ENCODE measurements around the gene CLSTN2.

CLSTN2 gene

DNA sequence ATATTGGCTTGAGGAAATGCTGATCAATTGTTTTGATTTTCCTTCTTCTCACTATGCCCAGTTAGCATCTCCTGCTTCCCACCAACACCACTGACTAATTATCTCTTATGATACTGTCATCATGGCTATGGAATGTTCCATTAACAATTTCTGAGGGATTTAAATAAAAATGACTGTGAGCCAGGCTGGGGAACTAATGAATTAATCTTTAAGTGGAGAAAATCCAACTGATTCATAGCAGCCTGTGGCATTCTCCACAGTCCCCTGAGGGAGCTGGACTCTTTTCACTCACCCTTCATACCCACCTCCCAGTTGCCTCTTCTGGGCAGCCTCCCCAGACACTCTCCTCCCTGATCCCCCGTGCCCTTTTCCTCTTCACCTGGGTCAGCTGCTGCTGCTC lies 353.6 kb downstream of the CLSTN2 start:
- peak; percentile 76 for DNase-seq (ENCODE audit: low spot score)

DNA sequence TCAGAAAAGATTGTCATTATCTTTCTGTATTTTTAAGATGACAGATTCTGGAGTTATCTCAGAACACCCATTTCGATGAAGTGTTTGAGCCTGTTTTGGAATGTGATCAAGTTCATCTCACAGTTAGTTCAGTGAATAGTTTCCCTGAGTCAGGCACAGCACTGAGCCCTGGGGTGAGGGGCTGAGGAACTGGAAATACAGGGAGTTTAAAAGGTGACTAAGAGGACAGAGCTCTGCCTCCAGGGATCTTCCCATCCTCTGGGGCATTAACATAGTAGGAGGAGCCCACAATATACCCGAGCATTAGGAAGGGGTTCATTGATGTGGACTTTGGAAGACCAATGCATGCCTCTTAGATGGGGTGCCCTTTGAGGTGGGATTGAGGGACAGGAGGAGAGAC lies 355.1 kb downstream of the CLSTN2 start:
- DNase-seq (ENCODE audit: low spot score) = peak; percentile 72

DNA sequence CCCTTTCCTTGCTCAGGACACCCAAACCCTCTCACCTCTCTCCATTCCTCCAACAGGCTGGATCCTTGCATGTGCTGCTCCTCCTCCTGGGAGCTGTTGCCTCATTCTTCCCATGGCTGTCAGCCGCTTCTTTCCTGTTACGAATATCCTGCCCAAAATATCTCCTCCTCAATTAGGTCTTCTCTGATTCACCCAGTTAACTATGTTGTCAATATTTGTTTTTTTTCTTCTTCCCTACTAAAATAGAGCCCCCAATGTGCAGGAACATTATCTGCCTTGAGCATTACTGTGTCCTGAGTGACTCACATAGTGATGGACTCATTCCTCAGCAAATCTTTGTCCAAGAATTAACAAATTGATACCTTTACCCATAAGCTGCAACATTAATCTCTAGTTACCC lies 357.2 kb downstream of the CLSTN2 start:
- peak; percentile 77 for DNase-seq (ENCODE audit: low spot score)

DNA sequence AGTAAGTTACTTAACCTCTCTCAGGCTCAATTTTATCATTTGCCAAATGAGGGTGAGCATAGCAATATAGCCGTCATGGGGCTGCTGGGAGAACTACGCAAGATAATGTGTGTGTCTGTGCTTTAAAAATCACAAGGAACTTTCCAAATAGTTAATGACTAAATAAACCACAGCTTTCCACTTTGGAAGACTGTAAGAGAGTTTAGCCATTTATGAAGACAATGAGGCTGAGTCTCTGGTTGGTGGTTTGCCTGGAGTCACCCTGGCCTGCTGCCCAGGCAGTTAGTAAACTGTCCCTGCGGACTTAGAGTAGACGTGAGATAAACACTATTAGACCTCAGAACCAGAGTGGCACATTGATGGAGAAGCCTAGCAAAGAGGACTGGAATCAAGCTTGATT lies 357.7 kb downstream of the CLSTN2 start:
- DNase-seq (ENCODE audit: low spot score) = peak; percentile 94

DNA sequence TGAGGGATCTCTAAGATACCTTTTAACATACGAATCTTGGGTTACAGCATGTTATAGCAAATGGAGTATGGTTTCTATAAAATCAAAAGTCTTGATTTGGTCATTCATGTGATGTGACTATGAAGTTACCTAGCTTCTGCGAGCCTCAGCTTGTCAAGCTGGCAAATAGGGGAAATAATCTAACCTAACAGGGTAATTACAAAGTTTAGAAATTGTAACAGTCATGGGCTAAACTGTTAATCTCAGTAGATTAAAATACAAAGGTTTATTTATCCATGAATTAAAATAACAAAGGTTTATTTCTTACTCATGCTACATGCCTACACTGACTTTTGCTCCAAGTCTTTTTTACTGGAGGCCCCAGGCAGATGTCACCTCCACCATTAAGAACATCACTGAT lies 359.1 kb downstream of the CLSTN2 start:
- DNase-seq (ENCODE audit: low spot score) = no peak

DNA sequence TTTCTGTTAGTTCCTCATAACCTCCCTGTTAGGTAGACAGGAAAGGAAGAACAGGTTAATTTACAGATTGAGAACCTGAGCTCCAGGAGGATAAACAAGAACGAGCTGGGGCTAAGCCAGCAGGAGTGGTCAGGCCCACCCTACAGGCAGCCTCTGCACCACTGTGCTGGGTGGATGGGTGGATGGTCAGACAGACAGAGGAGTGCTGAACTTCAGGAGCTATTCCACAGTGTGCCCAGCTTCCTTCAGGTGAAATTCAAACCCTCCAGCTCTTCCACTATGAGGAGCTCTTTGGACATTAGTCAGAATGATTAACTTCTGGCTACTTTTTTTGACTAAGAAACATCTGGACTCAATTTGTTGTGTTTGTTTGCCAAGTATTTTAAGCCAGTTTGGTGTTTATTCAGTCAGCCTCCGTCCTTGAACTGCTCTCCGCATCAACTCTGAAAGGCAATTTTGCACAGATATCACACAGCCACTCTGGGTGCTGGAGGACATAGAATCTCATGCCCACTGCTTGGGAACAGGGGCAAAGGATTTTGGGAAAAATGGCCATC lies 361.9 kb downstream of the CLSTN2 start:
- no peak for DNase-seq (ENCODE audit: low spot score)

DNA sequence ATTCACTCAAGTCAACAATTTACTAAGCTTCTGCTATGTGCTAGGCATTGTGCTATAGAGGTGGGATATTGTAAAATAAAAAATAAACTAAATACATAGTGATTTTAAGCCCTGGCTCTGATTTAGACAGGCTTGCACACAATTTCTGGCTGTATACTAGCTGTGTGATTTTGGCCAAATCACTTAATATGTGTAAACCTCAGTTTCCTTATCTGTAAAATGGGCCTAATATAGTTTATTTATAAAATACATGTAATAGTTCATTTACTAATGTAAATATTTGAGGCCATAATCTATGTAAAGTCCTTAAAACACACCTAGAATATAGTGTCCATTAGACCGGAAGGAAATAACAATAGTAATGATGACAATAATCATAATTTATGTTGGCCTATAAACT lies 363.1 kb downstream of the CLSTN2 start:
- no peak for DNase-seq (ENCODE audit: low spot score)

DNA sequence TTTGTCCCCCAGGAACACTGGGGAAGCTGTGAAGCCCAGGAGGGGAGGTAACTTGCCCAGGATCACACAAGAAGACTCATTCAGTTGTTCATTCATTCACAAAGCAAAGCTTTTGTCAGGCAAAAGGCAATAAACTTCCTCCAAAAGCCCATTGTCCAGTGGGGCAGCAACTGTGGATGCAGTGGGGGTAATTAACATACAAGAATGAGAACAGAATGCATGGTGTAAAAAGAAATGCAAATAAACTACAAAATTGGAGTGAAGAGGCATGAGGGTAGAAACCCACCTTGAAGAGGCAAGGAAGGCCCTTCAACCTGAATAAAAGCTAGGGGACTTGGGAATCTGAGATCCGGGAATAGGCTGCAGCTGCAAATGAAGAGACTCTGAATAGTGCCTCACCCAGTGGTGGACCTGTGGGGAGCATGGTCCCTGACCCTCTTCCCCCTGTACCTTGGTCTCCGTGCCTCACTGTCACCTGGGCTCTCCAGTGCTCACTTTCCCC lies 363.6 kb downstream of the CLSTN2 start:
- no peak for DNase-seq (ENCODE audit: low spot score)

DNA sequence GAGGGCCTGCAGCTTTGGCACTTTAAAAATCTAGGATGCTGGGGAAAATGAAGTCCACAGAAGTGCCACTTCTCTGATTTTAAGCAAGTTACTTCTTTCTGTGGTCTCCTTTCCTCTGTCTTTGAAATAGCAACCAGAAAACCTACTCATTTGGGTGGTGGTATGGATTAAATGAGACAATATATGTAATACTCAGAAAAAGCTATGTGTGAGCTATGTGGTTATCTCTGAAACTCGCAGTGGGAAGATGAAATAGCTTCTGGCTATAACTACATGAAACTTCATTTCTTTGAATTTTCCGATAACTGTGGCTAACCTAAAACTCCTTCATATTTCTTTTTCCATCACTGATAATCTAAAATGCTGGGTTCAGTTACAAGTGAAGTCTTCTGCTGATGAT lies 368.9 kb downstream of the CLSTN2 start:
- no peak for DNase-seq (ENCODE audit: low spot score)

DNA sequence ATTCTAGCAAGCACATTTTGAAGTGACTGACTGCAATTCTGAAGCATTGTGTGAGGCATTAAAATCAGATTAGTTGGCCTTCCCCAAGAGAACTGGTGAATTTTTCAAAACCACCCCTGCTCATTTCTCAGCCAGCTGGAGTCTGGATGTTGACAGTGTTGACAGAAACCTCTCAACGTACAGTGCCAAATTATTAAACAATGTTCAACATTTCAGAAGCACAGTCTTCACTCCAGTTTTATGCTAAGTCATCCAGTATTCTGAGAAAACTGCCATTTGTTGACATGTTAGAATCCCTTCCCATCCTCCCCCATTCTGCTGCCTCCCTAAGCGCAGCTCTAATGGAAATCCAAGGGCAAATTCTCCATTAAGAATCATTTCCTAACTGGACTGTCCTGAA lies 373.6 kb downstream of the CLSTN2 start:
- DNase-seq (ENCODE audit: low spot score) = no peak

DNA sequence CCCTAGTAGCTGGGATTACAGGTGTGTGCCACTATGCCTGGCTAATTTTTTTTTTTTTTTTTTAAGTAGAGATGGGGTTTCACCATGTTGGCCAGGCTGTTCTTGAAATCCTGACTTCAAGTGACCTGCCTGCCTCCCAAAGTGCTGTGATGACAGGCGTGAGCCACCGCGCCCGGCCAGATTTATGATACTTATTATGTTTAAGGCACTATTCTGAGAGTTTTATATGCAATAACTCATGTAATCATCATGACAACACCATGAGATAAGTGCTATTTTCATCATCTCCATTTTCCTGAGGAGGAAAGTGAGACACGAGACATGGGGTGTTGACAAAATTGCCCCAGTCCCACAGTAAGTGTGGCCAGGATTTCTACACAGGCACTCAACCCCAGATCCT lies 376.4 kb downstream of the CLSTN2 start:
- no peak for DNase-seq (ENCODE audit: low spot score)

DNA sequence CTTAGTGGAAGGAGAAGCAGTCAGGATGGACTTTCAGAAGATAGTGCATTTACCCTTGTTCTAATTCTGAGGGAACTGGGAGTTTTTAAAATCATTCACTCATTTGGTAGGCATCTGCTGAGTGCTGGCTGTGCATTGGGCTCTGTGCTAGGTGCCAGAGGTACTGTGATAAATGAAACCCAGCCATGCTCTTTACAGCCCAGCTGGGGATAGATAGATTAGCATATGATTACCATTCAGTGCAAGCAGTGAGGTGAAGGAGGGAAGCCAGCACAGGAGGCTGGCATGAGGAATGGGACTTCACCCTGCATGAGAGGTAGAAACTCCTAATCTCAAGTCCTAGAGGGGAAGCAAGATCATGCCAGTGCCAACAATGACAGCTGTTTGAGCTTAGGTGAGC lies 381.0 kb downstream of the CLSTN2 start:
- DNase-seq (ENCODE audit: low spot score) = no peak

DNA sequence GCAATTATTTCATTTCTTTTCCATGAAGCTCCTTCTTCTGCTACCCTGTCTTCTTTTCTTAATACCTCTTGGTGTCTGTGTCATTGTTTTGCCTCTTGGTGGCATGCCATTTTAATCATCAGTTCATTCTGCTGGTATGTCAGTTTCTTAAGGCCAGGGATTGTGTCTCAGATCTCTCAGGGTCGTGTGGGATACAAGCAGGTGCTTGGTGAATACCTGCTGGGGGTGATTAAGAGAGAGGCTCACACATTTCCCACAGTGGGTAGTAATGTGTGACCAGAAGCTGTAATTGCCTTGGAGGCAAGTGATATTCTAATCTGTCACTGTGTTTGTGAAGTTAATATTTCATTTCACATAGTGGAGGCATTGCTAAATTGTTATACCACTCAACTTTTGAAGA lies 381.5 kb downstream of the CLSTN2 start:
- peak; percentile 85 for DNase-seq (ENCODE audit: low spot score)

DNA sequence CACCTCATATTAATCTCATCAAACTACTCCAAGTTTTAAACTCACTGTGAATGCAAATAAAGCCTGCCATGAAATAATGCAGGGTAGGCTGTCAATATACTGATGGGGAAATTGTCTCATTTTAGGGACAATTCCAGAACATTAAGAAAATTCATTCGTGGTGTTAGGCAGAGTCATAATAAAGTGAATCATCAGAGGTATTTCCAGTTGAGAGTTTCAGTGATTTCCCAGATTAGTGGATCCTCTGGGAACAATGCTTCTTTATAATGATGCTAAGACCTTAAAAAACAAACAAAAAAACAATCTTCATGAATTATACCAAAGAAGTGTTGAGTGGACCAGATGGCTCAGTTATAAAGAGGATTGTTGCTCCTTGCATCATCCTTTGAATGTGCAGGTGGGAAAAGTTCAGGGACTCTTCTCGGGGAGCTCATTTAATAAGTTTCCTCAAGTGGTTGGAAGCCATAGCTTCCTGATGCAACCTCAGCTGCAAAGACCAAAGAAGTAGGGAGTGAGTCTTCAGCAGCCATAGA lies 381.9 kb downstream of the CLSTN2 start:
- DNase-seq (ENCODE audit: low spot score) = peak; percentile 65

DNA sequence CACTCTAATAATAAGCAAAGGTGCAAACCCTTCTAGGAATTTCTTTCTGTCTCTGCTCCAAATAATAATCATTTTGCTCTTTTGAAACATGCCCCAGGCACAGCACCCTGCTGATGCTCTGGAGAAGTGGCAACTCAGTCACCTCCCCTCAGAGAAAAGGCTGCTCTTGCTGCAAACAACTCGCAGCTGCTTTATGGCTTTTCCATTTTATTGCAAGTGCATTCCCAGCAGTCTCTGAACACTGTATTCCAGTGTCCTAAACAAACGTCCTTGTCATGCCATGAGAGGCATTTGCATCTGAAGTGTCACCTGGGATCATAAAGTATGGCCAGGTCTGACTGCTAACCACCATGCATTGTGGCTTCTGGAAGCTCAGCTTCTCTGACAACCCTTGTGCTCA lies 384.8 kb downstream of the CLSTN2 start:
- no peak for DNase-seq (ENCODE audit: low spot score)

DNA sequence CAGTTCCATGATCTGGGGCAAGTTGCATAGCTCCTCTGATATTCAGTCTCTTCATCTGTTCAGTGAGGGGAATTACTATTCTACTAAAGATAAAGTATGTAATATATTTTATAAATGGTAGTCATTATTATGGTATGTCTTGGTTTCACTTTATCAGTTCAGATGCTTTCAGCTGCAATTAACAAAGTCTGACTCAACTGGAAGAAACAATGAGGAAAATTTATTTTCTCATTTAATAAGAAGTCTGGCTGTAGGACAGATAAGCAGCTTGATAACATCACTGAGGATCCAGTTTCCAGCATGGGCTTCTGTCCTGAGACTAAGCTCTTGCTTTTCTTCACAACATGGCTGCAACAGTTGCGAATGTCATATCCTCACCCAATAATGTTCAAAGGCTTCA lies 388.6 kb downstream of the CLSTN2 start:
- no peak for DNase-seq (ENCODE audit: low spot score)

DNA sequence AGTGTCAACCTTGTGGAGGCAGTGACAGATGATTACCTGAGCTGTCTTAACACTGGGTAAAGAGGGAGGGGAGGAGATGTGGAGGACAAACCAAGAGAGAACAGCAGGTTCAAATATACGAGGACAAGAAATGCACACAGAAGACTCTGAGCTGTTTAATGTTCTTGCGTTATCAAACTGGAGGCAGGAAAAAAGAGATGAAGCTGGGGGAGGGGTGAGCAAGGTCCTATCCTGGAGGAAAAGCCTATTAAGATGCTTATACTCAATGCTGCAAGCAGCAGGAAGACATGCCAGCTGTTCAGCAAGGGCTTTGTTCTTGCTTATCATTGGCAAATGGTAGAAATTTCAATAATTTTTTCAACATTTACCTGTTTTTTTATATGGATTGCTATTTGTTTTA lies 397.1 kb downstream of the CLSTN2 start:
- no peak for DNase-seq (ENCODE audit: low spot score)

DNA sequence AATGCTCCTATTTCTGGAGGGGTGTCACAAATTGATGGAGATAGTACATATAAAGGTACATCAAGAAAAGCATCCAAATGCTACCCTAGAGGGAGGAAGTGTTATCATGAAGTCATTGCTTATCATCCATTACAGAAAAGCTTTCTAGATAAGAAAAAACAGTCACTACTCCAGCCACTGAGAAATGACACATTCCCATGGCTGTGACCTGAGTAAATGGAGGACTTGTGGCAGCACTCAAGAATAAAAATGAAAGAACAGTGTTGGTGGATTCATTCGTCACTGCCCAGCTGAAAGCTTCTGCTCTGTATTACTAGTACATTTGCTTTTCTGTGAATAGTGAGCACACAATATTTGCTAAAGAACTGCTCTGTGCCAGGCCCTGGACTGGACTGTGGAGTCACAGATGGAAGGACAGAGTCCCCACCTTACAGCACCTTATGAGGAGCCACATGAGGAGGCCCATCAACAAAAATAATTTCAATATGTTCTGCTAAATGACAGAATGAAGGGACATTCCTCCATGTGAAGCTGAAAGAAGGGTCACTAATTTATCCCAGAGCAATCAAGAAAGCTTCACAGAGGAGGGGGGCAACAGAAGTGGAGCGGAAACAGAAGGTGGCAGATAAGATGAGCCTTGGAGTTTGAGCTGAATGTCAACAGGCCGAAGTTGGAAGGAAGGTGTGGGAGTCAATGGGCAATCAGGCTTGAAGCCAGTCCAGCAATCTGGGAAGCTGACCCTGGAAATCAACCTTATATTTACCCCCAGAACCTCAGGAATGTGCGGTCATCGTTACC lies 399.3 kb downstream of the CLSTN2 start:
- no peak for DNase-seq (ENCODE audit: low spot score)

DNA sequence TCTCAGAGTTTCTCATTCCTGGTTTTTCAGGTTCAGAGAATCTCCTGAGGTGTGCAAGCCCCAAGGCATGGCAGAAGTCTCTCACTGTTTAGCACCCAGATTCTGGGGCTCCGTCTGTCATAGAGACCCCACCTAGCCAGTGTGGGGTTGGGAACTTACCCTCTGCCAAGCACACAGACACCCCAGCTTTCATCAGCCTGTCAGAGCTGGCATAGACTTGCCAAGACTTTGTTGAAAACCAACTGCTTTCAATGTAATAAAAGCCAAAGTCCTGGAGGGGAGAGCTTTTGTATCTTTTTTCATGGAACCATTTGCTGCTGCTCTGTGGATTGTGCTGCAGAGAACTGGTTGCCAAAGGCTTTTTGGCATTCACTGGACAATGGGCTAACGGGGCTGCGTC lies 401.5 kb downstream of the CLSTN2 start:
- DNase-seq (ENCODE audit: low spot score) = no peak

DNA sequence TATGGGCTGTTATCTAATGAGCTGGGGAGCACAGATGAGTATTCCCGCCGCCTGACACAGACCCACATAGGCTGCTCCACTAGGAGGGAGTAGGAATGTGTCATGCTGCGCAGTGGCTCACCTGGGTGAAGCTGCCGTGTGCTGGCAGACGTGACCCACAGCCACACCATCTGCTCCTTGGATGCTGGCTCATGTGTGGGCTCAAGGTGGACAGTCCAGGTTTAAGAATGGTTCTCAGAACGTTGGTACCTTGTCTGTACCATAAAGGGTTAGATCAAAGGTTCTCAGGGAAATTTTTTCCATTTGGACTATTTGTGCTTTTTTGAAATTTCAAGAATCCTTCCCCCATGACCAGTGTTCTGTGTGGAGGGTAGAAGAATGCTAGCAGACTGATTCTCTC lies 403.9 kb downstream of the CLSTN2 start:
- DNase-seq (ENCODE audit: low spot score) = no peak

DNA sequence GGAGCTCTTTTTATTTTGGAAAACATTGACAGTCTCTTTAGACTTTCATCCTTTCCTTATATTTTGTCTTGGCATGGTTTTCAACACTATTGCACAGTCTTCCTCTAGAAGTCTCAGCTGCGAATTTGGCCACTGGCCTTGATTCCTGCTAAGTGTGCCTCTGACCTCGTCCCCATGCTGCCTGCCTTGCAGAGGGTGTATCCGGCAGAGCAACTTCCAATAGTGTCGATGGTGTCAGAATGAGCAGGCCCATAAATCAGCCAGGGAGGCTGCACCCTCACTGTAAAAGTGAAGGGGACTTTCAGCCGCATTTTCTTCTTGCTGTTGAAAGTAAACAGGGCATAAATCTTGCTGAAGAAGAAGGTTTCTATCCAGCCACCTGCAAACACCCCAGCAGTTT lies 406.2 kb downstream of the CLSTN2 start:
- no peak for DNase-seq (ENCODE audit: low spot score)

DNA sequence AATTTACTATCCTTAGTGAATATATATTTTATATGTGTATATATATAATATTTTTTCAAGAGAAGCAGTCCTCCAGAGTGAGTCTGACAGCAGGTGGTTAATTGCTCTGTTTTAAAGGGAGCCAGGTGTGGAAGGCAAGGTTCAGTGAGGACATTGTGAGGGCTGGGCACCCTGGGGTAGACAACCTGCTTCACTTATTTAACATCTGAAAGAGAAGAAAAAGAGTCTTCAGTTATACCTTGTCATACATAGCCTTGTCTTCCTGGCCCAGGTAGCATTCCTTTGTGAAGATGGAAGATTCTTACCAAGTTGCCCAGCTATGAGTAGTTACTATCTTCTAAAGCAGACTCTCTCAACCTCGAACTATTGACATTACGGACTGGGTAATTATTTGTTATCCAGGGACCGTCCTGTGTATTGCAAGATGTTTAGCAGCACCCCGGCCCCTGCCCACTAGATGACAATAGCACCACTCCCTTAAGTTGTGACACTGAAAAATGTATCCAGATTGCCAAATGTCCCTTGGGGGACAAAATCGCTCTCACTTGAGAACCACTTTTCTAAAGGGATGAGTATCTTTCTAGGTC lies 406.9 kb downstream of the CLSTN2 start:
- DNase-seq (ENCODE audit: low spot score) = no peak

DNA sequence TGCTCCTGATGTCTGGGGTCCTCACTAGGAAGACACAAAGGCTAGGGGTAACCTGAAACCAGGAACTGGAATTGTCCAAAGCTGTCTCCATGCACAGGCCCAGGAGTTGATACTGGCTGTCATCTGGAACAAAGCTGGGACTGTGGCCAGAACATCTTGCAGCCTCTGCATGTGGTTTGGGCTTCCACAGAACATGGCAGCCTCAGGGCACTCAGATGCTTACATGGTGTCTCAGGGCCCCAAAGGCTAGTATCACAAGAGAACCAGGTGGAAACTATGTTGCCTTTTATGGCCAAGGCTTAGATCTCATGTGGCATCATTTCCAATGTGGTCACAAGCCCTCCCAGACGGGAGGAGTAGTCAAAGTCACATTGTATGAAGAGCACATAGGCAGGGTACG lies 407.7 kb downstream of the CLSTN2 start:
- DNase-seq (ENCODE audit: low spot score) = no peak

Measured in kidney tubule cell (primary cell).